ENCODE results near the gene BMX.

The BMX gene

DNA sequence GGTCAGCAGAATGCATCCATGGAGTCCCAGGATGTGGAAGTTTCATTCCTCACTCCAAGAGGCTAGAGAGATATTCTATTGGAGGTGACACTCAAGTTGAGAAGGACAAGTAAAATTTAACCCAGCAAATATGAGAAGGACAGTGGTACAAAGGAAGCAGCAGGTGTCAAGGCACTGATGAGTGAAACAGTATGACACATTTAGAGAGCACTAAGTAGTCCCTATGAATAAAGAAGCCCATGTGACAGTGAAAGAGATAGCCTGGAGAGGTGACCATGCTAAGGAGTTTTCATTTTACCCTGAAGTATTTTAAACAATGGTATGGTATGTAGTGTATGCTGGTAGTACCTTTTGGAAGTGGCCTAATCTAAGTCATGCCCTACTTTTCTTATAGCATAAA is 9.2 kb downstream of the BMX start:
- no peak for DNase-seq

DNA sequence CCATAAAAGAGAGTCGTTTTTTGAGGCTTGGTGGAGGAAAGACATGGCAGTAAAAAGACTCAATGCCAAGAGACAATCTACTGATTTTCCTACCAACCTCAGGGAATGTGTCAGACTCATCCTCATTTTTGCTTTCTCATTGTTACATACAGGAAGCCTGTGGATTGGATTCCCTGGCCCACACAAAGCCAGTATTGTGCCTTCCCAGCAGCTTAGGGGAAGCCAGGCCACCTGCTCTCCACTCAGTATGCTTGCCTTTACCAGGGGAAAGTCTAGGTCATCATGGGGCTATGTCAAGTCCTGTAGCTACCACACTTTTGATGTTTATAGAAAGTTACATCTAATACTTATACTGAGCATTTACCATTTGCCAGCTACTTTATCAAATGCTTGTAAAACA is 11.0 kb downstream of the BMX start:
- no peak for DNase-seq

DNA sequence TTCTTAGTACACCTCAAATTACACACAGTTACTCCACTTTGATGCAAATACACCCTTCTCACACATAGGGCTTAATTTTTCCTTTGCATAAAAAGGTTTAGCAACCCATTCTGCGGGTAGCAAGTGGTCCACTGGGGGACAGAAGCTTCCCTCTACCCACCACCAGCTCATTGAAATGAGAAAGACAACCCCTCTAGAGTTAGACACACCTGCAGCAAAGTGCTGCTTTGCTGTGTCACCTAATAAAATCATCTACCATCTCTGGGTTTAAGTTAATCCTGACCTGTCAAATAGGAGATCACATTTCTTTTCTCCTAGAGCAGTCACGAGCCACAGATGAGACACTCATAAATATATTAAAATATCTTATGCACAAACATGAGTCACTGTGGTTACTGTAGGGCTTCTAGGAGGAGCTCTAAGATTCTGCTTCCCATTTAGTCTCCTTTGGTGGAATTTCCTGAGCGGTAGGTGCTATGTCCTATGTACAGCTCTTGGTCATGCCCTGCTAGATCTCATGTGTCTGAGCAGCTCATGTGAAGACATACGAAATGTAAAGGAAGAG is 11.9 kb downstream of the BMX start:
- no peak for DNase-seq

DNA sequence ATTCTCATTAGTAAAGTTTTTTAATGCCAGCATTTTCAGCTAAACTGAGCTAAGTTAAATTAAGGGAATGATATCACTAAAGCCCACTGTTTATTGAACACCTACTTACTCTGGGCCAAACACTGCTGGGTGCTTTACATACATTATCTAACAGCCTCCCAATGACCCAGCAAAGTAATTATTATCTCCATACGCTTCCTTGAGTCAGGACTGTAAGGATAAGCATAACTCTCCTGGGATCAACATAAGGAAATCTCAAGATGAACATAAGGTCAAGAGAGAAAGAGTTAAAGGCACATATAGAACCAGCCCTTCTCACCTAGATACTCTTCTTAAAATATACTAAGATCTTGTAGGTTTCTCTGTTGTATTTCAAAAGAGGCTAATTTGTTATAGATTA is 13.7 kb downstream of the BMX start:
- no peak for DNase-seq

DNA sequence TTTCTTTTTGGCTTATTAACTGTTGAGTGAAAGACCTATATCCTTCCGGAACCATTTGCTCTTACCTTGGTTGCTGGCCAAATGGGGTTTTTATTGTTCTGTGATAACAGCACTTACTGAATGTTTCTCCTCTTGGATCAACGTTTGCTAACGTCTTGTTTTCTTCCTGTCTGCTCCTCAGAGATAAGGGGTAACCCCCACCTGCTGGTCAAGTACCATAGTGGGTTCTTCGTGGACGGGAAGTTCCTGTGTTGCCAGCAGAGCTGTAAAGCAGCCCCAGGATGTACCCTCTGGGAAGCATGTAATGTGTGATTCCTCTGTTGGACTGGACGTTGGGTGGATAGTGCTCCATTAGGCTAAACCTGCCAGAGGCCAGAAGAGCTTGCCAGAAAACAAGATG is 15.3 kb downstream of the BMX start:
- no peak for DNase-seq

DNA sequence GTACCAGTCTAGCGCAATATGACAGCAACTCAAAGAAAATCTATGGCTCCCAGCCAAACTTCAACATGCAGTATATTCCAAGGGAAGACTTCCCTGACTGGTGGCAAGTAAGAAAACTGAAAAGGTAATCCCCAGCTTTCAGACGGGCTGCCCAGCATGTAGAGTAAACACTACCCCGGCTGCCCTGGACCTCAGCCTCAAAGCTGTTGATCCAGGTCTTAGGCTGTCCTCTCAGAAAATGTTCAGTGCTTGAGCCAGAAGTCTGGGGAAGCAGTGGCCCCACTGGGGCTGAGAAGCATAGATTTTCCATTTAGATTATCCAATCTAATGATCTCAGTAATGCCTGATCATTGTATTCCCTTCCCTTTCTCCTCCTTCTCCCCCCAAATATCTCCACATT is 21.9 kb downstream of the BMX start:
- no peak for DNase-seq

DNA sequence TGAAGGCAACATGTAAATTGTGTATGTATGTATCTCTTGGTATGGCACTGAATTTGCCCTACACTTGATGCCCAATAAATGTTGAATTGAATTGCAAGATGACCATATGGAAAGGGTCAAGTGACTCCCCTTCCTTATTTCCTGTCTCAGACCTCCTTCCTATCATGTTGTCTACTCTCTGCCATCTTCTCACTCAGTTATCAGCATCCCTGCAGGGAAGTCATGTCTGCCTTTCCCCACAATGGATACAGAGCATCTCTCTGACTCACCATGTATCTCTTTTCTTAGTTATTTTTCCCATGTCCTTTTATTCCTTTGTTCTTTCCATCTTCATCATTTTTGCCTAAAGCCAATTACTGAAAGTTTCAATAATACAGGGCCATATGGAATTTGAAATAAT is 22.5 kb downstream of the BMX start:
- no peak for DNase-seq

DNA sequence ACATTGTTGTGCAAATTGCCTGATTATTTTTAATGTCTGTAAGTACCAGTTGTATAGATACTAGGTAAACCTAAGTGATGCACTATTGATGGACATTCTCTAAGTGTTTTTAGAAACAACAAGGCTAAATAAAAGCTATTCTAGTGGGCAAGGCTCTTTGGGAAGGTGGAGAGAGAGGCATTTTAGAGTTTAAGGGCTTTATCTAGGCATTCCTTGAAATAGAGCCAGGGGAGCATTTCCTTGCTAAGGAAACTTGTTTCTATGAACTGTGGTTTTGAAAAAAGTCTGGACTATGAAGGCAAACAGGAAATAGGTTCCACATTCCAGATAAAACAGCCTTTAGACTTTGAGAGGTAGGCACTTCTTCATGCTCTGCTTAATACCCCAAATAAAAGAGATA is 23.8 kb downstream of the BMX start:
- DNase-seq = no peak

DNA sequence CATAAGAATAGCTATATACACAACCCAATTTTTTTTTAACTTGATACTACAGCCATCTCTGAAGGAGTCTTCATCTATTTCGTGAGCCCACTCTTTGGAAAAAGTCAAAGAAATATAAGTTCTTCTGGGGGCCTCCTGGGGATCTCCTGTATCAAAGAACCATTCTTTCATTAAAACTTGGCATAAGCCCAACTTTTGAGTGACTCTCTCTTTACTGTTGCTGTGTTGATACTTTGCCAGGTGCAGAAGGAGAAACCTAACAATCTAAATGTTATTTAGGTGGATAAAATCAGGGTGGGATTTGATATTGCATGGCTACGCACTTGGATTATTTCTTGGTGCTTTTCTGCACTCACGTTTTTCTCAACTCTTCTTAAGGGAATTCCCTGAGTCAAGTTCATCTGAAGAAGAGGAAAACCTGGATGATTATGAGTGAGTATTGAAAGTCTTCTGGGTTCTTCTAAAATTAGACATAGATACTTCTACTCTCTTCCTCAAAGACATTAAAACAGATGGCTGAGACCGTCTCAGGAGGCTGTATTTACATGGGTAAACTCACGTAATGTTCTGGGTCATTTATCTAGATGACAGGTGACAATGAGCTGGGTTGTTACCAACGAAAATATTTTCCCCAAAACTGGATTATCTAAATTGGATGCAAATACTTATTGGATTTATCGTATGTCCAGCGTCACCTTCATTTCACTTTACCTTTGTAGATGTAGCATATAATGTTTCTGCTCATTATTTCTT is 25.2 kb downstream of the BMX start:
- DNase-seq = no peak

DNA sequence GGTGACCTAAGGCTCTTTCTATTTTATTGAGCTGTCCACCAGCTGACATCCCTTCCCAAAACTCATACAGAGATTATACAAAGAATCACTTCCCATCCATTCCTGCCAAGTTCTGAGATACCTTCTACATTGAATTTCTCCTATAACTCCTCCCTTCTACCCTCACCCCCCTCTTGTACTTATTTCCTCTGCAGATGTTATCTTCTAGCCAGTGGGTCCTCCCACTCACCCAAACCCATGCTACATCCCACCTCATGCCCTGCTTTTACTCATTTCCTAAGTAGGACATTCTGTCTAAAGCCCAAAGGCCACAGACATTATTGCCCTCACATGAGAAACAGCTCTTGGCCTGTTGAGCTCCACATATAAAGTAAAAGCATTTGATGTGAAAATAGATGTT is 28.6 kb downstream of the BMX start:
- no peak for DNase-seq

DNA sequence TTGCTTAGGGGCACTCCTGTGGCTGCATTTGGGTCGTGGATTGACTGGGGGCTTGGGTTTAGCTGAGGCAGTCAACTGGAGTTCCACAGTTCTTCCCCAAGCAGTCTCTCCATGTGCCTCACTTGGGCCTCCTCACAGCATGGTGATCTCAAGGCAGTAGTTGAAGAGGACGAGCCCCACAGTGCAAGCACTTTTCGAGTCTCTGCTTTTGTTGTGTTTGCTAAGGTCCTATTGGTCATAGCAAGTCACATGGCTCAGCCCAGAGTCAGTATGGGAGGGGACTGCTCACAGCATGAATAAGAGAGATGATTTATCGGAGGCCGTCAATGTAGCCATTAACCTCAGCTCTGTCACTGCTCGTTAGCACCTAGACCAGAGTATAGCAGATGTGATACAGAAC is 29.7 kb downstream of the BMX start:
- no peak for DNase-seq

GRCh38 chrX:15546745-15547144 is 46.1 kb downstream of the BMX start:
- DNase-seq = no peak

DNA sequence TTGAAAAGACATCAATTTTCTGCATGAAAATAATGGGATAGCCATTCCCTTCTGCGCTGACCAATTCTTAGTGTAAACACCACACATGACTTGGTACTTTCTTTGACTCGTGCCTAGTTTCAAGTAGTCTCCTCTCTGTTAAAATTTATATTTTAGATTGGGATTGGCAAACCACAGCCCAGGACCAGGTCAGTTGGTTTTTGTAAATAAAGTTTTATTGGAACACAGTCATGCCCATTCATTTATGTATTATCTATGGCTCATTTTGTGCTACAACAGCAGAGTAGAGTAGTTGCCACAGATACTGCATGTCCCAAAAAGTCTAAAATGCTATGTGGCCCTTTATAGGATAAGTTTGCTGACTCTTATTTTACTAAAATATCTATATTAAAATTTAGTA is 46.7 kb downstream of the BMX start:
- no peak for DNase-seq

DNA sequence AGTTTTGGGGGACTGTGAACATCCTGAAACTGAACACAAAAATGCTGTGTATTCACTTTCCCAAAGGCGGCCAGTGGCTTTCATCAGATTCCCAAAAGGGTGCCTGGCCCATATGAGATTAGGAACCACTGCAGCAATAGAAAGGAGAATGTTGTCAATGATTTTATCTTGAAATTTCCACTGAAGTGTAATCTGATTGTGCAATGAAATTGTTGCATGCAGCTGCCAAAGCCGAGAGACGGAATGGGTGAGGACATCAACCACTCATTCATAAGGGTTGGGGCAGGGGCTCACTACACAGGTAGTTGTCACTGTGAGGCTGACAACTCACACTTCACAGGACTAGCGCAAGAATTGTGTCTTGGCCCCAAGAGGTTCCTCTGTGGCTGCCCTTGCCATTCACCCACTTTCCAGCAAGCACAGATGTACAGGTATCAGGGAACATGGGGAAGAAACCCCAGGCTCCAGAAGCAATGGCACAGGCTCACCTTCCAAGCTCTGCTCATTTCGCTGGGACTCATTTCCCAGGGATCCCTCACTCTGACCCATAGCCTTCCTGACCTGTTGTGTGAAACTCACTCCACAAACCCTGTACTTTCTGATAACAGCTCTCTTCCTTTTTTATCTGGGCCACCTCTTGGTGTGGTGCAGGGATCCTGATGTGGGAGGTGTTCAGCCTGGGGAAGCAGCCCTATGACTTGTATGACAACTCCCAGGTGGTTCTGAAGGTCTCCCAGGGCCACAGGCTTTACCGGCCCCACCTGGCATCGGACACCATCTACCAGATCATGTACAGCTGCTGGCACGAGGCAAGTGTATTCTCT is 48.8 kb downstream of the BMX start:
- no peak for DNase-seq

GRCh38 chrX:15559227-15559626 is 58.6 kb downstream of the BMX start:
- DNase-seq = no peak

GRCh38 chrX:15560924-15561323 is 60.3 kb downstream of the BMX start:
- DNase-seq = no peak

DNA sequence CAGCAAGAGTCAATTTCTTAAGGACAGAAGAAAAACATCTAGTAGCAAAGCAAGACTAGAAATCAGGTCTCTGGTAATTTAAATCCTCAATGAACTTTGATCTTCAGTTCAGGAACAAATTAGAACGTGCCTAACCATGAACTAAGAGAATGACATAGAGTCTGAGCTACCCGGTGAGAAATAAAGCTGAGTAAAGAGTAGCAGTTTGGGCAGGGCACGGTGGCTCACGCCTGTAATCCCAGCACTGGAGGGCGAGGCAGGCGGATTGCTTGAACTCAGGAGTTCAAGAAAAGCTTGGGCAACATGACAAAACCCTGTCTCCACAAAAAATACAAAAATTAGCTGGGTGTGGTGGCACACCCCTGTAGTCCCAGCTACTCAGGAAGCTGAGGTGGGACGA is 62.4 kb downstream of the BMX start:
- DNase-seq = no peak

- DNase-seq = no peak
These were observed 64.5 kb downstream of the BMX start for GRCh38 chrX:15564981-15565579.

- DNase-seq = no peak
These were observed 65.6 kb downstream of the BMX start for GRCh38 chrX:15566244-15566643.

- no peak for DNase-seq
These were observed 66.7 kb downstream of the BMX start for GRCh38 chrX:15567267-15567666.

DNA sequence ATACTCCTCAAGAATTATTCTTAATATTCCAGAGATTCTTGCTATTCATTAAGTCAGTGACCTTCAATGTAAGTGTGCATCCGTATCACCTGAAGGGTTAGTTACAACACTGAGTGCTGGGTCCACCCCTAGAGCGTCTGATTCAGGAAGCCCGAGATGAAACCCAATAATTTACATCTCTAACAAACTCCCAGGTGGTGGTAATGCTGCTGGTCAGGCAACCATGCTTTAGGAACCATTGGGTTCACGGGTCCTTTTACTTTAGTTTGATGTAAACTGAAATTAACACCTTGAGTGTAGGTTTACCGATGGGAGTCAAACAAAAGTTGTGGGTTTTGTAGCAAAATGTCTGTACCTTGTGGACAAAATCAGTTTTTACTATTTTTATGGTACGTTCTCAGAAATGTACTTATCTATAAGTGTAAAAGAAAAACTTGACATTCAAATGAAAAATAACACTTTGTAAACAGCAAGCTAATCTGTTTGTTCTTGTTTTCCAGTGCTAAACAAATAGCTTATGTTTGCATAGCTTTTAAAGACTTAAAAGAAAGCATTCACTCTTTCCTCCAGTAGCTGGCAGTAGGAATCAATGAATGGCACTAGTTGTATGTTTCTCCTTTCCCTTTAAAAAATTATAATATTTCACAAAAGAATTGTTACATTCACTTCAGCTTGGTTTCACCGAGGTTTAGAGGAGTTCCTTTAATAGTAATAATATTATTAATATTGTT is 67.4 kb downstream of the BMX start:
- DNase-seq = no peak

DNA sequence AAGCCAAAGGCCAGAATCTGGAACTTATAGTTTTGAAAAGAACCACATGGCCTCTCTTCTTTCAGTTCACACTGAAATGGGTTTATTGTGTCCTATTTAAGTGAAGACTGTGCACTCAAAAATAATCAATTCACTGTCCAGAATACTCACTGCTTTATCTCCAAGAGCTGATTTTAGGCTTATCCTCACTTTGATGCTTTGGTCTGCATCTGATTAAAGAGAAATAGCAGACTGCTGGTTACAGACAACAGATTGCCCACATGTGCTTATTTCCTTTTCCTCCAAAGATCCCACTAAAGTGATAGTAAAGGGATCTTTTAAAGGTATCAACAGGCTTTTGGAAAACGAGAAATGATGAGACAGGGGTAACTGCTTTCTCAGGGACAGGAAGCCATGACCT is 69.5 kb downstream of the BMX start:
- DNase-seq = no peak

DNA sequence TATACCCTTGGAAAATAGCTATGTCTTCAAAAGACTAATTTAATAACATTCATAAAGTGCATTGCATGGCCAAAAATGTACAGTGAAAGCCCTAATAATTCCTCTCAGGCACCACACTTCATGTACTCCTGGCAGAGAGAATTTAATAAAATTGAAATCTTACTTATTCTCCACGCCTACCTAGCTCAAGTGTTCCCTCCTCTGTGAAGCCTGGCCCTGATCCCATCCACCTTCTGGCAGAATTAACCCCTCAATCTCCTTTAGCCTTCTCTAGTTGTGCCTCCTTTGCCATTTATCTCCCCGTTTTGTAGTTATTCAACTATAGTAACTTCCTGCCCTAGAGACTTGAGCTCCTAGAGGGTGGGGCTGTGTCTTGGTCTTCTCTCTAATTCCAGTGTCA is 73.4 kb downstream of the BMX start:
- no peak for DNase-seq

Measured in NCI-H187 treated with DMSO at 0.1 percent for 48 hours (cell line).